ENCODE data around the gene LSR.

LSR gene

DNA sequence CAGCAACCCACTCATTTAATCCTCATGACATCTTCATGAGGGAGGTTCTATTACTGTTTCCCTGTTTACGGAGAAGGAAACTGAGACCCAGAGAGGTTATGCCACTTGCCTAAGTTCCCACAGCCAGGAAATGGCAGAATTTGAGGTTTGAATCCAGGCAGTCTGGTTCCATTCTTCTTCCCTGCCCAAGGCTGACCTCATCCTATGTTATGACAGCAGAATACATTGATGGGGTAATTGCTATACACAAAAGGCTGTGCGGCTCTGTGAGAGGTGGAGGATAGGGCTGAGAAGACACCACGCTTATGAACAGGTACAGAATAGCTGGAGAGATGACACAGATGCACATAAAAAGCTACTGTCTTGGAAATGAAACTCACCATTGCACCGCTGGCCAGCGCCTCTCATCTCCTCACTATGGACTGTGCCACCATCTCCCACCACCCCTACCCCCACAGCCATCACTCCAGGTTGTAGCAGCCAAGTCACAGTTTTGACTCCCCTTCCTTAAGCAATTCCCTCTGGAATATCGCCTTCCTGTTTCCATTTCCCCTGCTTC, 54.6 kb downstream of the LSR start:
- TF ChIP-seq CEBPB (IDR thresholded peaks at IDR 0.05): no peak
- TF ChIP-seq CREB1 (IDR thresholded peaks at IDR 0.05; ENCODE audit: low read depth): no peak

DNA sequence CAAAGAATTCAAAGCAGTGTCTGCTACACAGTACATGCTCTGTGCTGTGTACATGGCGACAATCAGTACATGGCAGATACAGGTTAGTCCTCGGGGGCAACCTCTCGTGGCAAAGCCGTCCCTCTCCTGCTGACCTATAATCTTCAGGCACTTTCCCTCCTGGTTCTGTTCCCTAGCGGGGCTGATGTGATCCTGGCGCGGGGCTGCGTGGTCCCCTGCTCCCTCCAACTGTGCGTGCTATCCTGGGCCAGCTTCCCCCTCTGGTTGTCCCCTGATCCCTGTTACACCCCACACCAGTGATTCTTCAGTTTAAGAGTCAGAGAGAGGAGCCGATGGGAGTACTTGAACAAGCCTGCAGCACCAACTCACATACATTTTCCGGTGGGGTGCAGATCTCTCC, 55.2 kb downstream of the LSR start:
- TF ChIP-seq CEBPB (IDR thresholded peaks at IDR 0.05) (no peak), RAD21 (IDR thresholded peaks at IDR 0.05; ENCODE audit: low read depth) (no peak), ZBTB7A (IDR thresholded peaks at IDR 0.05; ENCODE audit: low read depth) (no peak), CREB1 (IDR thresholded peaks at IDR 0.05; ENCODE audit: low read depth) (no peak), TAF1 (IDR thresholded peaks at IDR 0.05; ENCODE audit: low read depth) (no peak)
- TF ChIP-seq, protein P1, sequence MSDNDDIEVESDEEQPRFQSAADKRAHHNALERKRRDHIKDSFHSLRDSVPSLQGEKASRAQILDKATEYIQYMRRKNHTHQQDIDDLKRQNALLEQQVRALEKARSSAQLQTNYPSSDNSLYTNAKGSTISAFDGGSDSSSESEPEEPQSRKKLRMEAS (IDR thresholded peaks at IDR 0.05): no peak

DNA sequence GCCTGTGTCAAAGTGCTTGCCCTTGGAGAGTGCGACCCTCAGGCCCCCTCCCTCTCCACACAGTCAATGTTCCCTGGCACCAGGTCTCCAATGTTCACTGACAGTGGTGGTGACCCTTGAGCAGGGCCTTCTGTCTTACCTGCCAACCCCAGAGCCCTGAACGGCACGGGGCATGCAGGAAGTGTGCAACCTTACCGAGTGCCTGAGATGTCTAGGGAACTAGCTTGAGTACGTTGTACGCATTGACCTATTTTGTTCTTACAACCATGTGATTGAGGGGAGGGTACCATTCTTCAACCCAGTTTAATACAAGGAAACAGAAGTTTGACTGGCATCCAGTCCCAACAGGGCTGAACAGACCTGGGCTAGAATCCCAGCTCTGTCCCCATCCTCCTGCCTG, 56.4 kb downstream of the LSR start:
- no peak for TF ChIP-seq ZBTB7A (IDR thresholded peaks at IDR 0.05; ENCODE audit: low read depth)
- no peak for TF ChIP-seq RAD21 (IDR thresholded peaks at IDR 0.05; ENCODE audit: low read depth)
- TF ChIP-seq YY1 (IDR thresholded peaks at IDR 0.05; ENCODE audit: low read depth): no peak
- TF ChIP-seq, protein P1 (IDR thresholded peaks at IDR 0.05): no peak
- TF ChIP-seq TCF12 (IDR thresholded peaks at IDR 0.05; ENCODE audit: low read depth): no peak
- no peak for TF ChIP-seq EP300 (IDR thresholded peaks at IDR 0.05; ENCODE audit: borderline replicate concordance)
- no peak for TF ChIP-seq NFIC (IDR thresholded peaks at IDR 0.05)
- no peak for TF ChIP-seq TEAD4 (IDR thresholded peaks at IDR 0.05)
- TF ChIP-seq, protein P2, sequence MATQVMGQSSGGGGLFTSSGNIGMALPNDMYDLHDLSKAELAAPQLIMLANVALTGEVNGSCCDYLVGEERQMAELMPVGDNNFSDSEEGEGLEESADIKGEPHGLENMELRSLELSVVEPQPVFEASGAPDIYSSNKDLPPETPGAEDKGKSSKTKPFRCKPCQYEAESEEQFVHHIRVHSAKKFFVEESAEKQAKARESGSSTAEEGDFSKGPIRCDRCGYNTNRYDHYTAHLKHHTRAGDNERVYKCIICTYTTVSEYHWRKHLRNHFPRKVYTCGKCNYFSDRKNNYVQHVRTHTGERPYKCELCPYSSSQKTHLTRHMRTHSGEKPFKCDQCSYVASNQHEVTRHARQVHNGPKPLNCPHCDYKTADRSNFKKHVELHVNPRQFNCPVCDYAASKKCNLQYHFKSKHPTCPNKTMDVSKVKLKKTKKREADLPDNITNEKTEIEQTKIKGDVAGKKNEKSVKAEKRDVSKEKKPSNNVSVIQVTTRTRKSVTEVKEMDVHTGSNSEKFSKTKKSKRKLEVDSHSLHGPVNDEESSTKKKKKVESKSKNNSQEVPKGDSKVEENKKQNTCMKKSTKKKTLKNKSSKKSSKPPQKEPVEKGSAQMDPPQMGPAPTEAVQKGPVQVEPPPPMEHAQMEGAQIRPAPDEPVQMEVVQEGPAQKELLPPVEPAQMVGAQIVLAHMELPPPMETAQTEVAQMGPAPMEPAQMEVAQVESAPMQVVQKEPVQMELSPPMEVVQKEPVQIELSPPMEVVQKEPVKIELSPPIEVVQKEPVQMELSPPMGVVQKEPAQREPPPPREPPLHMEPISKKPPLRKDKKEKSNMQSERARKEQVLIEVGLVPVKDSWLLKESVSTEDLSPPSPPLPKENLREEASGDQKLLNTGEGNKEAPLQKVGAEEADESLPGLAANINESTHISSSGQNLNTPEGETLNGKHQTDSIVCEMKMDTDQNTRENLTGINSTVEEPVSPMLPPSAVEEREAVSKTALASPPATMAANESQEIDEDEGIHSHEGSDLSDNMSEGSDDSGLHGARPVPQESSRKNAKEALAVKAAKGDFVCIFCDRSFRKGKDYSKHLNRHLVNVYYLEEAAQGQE (IDR thresholded peaks at IDR 0.05; ENCODE audit: low read depth): no peak
- TF ChIP-seq CEBPB (IDR thresholded peaks at IDR 0.05): no peak
- no peak for TF ChIP-seq CREB1 (IDR thresholded peaks at IDR 0.05; ENCODE audit: low read depth)
- TF ChIP-seq EGR1 (IDR thresholded peaks at IDR 0.05): no peak
- no peak for TF ChIP-seq TAF1 (IDR thresholded peaks at IDR 0.05; ENCODE audit: low read depth)
- no peak for TF ChIP-seq FOXM1 (IDR thresholded peaks at IDR 0.05; ENCODE audit: borderline replicate concordance, low read depth)
- TF ChIP-seq, protein P3, sequence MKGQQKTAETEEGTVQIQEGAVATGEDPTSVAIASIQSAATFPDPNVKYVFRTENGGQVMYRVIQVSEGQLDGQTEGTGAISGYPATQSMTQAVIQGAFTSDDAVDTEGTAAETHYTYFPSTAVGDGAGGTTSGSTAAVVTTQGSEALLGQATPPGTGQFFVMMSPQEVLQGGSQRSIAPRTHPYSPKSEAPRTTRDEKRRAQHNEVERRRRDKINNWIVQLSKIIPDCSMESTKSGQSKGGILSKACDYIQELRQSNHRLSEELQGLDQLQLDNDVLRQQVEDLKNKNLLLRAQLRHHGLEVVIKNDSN (IDR thresholded peaks at IDR 0.05): no peak

DNA sequence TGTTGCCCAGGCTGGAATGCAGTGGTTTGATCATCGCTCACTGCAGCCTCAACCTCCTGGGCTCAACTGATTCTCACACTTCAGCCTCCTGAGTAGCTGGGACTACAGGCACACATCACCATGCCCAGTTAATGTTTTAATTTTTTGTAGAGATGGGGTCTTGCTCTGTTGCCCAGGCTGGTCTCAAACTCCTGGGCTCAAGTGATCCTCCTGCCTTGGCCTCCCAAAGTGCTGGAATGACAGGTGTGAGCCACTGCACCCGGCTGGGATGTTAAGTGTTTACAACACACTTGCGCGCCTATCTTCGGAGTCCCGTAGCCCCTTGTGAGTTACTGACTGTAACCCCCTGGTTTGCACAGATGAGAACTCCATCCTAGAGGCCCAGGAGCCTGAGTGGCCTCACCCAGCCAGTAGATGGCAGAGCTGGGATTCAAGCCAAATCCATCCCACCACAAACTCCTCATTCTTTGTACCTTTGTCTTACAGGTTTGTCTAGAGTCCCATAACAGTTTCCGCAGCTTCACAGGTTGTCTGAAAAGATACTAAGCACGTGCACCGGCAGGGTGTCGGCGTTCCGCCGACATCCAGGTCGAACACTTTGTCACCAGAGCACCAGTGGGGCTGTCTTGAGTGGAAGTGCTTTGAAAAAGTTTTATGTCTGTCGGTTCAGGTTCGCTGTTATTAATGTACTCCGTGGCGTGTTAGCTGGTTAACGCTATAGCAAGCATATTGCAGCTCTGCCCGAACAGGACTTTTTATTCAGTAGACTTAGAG, 57.9 kb downstream of the LSR start:
- TF ChIP-seq EGR1 (IDR thresholded peaks at IDR 0.05) (no peak), RAD21 (IDR thresholded peaks at IDR 0.05; ENCODE audit: low read depth) (peak; percentile 17; the same call in 1 of the 2 replicates)
- TF ChIP-seq, protein P1 (IDR thresholded peaks at IDR 0.05): no peak

DNA sequence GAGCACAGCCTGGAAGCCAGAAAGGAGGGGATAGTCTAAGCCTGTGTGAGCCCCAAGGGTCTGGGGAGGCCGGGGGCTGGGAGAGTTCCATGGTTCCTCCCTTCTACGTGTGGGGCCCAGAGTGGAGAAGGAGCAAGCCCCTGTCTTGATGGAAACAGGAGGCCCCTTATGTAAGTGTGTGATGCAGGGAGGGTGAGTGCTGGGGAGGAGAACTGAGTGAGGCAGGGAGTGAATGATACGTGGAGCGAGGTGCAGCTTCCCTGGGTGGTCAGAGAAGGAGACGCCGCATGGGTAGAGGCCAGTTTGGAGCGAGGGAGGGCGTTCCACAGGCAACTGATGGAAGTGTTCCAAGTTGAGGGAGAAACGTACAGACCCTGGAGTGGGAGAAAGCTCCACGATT, 59.1 kb downstream of the LSR start:
- no peak for TF ChIP-seq CREB1 (IDR thresholded peaks at IDR 0.05; ENCODE audit: low read depth)

GRCh38 chr19:35308910-35309309, 60.1 kb downstream of the LSR start:
- TF ChIP-seq, protein P2 (IDR thresholded peaks at IDR 0.05; ENCODE audit: low read depth): no peak
- no peak for TF ChIP-seq CREB1 (IDR thresholded peaks at IDR 0.05; ENCODE audit: low read depth)
- TF ChIP-seq EP300 (IDR thresholded peaks at IDR 0.05; ENCODE audit: borderline replicate concordance): no peak
- TF ChIP-seq RAD21 (IDR thresholded peaks at IDR 0.05; ENCODE audit: low read depth): no peak
- no peak for TF ChIP-seq CEBPB (IDR thresholded peaks at IDR 0.05)
- no peak for TF ChIP-seq TAF1 (IDR thresholded peaks at IDR 0.05; ENCODE audit: low read depth)
- TF ChIP-seq, protein P1 (IDR thresholded peaks at IDR 0.05): no peak
- no peak for TF ChIP-seq YY1 (IDR thresholded peaks at IDR 0.05; ENCODE audit: low read depth)
- no peak for TF ChIP-seq TCF12 (IDR thresholded peaks at IDR 0.05; ENCODE audit: low read depth)
- no peak for TF ChIP-seq NFIC (IDR thresholded peaks at IDR 0.05)
- TF ChIP-seq, protein P3 (IDR thresholded peaks at IDR 0.05): no peak
- TF ChIP-seq TEAD4 (IDR thresholded peaks at IDR 0.05): no peak
- no peak for TF ChIP-seq FOXM1 (IDR thresholded peaks at IDR 0.05; ENCODE audit: borderline replicate concordance, low read depth)
- TF ChIP-seq EGR1 (IDR thresholded peaks at IDR 0.05): no peak
- no peak for TF ChIP-seq ZBTB7A (IDR thresholded peaks at IDR 0.05; ENCODE audit: low read depth)
